ENCODE data around the gene CYP46A1. TPM values are rescaled to one million over a fixed set of nuclear protein-coding genes. Genes with fewer than 3 reads are reported as not detected.

CYP46A1 gene
- total RNA-seq, 4 donors from 2014 or later: 0.18 to 2.2 (median 0.45) TPM

DNA sequence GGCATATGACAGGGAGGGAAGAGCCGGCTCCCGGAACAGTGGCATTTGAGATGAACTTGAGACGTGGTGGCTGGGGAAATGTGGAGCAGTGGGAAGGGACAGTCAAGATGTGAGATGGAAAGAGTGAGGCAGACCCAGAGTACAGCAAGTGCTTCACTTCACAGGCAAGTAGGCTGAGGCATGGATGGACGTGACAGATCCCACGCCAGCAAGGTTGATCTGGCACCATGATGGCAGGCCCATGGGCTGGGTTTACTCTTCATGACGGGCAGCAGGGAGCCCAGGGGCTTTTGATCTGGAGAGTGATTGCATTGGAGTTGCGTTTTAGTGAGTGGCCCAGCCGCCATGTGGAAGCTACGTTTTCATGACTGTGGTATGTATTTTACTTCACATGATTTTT is 91.3 kb downstream of the CYP46A1 start:
- no peaks in the 10 kb centered on the region for H3K9me3 ChIP-seq
- no peak for DNase-seq
- intact Hi-C loops (cut with DNase I; ENCODE audit: low total_unique reads): no loop called here
- H3K27ac ChIP-seq: no peak overlapping the region
- H3K36me3 ChIP-seq: no peaks in the 10 kb centered on the region
- no peak overlapping the region for H3K4me3 ChIP-seq
- no peaks in the 10 kb centered on the region for H3K27me3 ChIP-seq
- TF ChIP-seq CTCF (IDR thresholded peaks at IDR 0.05 in 4 of 5, conservative IDR thresholded peaks at IDR 0.05 in 1 of 5) (no peak), POLR2A (IDR thresholded peaks at IDR 0.05) (no peak)
- in situ Hi-C loops (cut with MboI; ENCODE audit: low sequenced_read_pairs in 4 of 4): no loop called here
- H3K4me1 ChIP-seq: peaks cover 8 to 15% of the 10 kb centered on the region in 2 donors
- no peak for ATAC-seq

Other genes starting within 250 kb of the CYP46A1 start
- 100 to 1,000 TPM; 116 to 170 (median 117) TPM for gene SETD3, start 203.4 kb upstream of the CYP46A1 start, total RNA-seq
- 10 to 100 TPM; 15.0 to 35.3 (median 19.1) TPM for gene CCNK, start 202.9 kb upstream of the CYP46A1 start, total RNA-seq
- gene CCDC85C, start 80.1 kb upstream of the CYP46A1 start, total RNA-seq: 10 to 100 TPM in 3 of 4 donors, 1 to 10 TPM in 1; 7.9 to 32.8 (median 15.4) TPM
- gene HHIPL1, start 39.2 kb upstream of the CYP46A1 start, total RNA-seq: under 1 TPM; 0.07 to 0.82 (median 0.14) TPM
- gene EML1, start 109.1 kb downstream of the CYP46A1 start, total RNA-seq: 10 to 100 TPM; 12.5 to 19.1 (median 16.6) TPM